ENCODE data around the gene TADA2A. TPM values are rescaled to one million over a fixed set of nuclear protein-coding genes. Genes with fewer than 3 reads are reported as not detected.

The TADA2A gene
- polyA plus RNA-seq, 3 donors: 15.0 to 28.4 (median 26.5) TPM

DNA sequence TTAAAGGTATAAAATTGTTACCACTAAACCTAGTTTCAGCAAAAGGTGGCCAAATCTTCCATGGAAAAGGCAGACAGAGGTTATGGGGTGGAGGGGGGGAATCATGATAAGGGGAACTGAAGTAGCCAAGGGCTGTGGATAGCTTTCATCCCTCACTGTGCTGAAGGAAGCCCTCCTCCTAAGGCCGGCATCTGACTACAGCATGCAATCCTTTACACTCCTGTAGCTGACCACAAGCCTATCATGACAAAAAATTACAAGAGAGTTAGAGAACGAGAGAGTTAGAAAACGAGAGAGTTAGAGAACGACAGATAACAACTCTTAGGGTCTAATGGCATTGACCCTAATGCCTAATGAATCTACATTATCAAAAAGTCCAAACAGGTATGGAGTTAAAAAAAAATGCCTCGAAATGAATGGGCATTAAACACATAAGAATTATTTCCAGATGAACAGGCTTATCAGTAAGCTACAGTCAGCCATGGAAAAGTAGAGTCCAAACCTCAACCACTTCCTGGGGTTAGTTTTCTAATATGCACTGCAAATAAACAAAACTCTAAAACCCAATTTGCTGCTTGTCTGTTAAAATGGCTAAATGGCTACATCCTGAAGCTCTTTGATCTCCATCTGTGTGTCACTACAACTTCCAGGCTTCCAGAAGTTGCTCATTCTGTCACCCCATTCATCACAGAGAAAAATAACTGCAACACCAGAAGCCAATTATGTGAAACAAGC, 112.7 kb downstream of the TADA2A start:
- no peak for DNase-seq (ENCODE audit: low read depth in 3 of 3, low spot score in 2 of 3)

DNA sequence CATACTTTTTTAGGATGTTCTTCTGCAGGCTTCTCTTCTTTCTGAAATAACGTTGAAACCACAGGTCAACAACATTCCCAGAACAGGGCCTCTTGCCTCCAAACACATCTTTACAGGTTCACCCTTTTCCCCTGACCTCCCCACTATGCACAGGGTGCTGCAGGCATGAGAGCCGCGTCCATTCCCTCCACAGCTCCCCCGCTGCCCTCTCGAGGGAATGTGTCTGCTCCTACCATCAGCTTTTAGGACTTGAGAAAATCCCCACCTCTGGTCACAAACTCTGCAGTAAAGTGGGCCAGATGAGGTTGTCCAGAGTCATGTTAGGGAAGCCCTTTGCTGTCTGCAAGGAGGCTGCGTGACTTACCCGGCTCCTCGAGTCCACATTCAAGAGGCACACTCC, 113.5 kb downstream of the TADA2A start:
- no peak for DNase-seq (ENCODE audit: low read depth in 3 of 3, low spot score in 2 of 3)

DNA sequence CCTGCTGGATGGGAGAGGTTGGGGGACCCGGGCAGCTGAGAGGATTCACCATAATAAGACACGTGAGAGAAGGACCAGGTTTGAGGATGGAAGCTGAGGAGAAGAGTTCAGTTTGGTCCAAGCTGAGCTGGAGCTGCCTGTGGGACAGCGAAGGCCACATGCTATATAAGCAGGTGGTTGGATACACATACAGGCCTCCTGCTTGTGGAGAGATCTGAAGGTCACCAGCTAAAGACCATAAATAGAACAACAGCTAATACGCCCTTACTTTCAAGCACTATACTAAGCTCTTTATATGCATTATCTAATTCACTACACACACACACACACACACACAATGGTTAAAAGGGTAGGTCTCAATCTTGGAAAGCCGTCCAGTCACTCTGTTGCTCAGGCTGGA, 115.1 kb downstream of the TADA2A start:
- DNase-seq (ENCODE audit: low read depth in 3 of 3, low spot score in 2 of 3): no peak

DNA sequence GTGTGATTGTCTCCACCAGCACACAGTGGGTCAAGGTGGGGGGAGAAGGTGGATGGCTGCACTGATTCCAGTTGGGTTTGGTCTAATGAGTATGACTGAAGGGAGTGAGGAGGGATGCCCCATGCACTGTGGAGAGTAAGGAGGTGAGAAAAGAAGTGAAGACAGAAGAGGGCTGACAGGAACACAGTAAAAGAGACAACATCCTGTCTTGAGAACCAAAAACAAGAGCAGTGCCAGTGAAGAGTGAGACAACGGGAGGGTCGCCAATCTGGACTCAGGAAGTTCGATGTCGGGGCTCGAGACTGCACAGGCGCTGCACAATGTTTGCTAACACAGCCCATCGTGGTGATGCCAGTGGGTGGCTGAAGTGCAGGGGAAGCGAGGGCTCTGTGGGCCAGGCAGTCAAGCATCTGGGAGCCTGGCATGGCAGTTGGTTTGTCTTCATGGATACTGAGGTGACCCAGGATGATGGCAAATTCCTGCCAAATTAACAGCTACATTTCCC, 117.1 kb downstream of the TADA2A start:
- DNase-seq (ENCODE audit: low read depth in 3 of 3, low spot score in 2 of 3): no peak

DNA sequence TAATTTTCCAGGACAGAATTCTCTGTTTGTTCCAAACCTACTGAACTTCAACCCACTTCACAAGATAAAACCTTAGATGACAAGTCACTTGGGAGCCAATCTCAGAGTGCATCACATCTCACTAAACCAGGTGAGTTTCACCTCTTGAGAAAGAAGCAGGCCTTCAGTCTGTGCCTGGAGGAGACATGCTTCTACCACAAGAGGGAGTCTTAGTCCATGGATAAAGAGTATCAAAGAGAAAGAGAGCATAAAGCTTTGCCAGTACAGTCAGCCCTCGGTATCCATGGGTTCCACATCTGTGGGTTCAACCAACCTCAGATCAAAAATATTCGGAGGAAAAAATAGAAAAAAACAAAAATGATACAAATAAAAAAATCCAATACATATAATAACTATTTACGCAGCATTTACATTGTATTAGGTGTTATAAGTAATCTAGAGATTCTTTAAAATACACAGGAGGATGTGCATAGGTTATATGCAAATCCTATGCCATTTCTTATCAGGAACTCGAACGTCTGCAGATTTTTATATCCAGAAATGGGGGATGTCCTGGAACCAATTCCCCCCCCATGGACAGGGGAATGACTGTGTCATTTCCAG, 120.7 kb downstream of the TADA2A start:
- peak; percentile 12 to 31 (median 27) for DNase-seq (ENCODE audit: low read depth in 3 of 3, low spot score in 2 of 3)

Other genes with a start within 250 kb of the TADA2A start
- under 1 TPM in 2 of 3 donors, not detected in 1; 0.07 to 0.23 TPM for gene C17orf78, start 30.9 kb upstream of the TADA2A start, polyA plus RNA-seq (ENCODE audit: insufficient read length in 3 of 3)
- gene ACACA, start 50 bp upstream of the TADA2A start, polyA plus RNA-seq (ENCODE audit: insufficient read length in 3 of 3): 10 to 100 TPM; 45.0 to 54.6 (median 48.7) TPM
- 10 to 100 TPM; 14.7 to 17.6 (median 16.3) TPM for gene DUSP14, start 83.0 kb downstream of the TADA2A start, polyA plus RNA-seq (ENCODE audit: insufficient read length in 3 of 3)
- 10 to 100 TPM; 39.5 to 43.4 (median 42.0) TPM for gene SYNRG, start 202.5 kb downstream of the TADA2A start, polyA plus RNA-seq (ENCODE audit: insufficient read length in 3 of 3)
- gene DDX52, start 236.6 kb downstream of the TADA2A start, polyA plus RNA-seq (ENCODE audit: insufficient read length in 3 of 3): 10 to 100 TPM; 40.1 to 43.7 (median 42.0) TPM